Naive thymus-derived CD4-positive, alpha-beta T cell (primary cell): Measurements from ENCODE around the gene S100A10. TPM values are rescaled to one million over a fixed set of nuclear protein-coding genes. Genes with fewer than 3 reads are reported as not detected.

Experiments
- ATAC-seq: fragments of 150-1000 bp; cut with Tn5 transposase; 2 replicates; pipeline ENCODE4 v1.10.0; 2021; ENCODE audit warnings: mild to moderate bottlenecking, moderate library complexity
- CTCF ChIA-PET: fragments of 350-600 bp; sonication (Branson Sonifier 250); formaldehyde crosslinking; loops from one replicate; lab custom pipeline; 2021; ENCODE audit warnings: antibody characterized with exemption; lab: Charles Lee
- POLR2A ChIA-PET: fragments of 350-600 bp; sonication (Branson Sonifier 250); formaldehyde crosslinking; loops from one replicate; lab custom pipeline; 2021; ENCODE audit warnings: antibody characterized with exemption, inconsistent platforms; lab: Charles Lee
- DNase-seq, 9 donors: peaks; one replicate each; pipeline versions ENCODE4 v3.0.0 to v3.0.0-alpha.2; 2020 to 2022; ENCODE audit warnings: mixed read lengths in 1 of 9
- H3K27ac ChIP-seq: one replicate; pipeline ENCODE4 v1.7.0; 2013; ENCODE audit warnings: mild to moderate bottlenecking, low read depth, low read length, moderate library complexity
- H3K27me3 ChIP-seq, 2 donors: one replicate each; pipeline ENCODE4 v1.7.0; 2013; ENCODE audit warnings: low read length in 2 of 2, mild to moderate bottlenecking in 2 of 2, moderate library complexity in 2 of 2; ENCODE audit not compliant: control insufficient read depth in 2 of 2, insufficient read depth in 2 of 2
- H3K36me3 ChIP-seq, 3 experiments: 1 replicate in 2 of 3; 2 replicates in 1 of 3; pipeline ENCODE4 v1.7.0; 2013; ENCODE audit warnings: low read length in 3 of 3, mild to moderate bottlenecking in 3 of 3, moderate library complexity in 1 of 3; ENCODE audit not compliant: insufficient read depth in 3 of 3, control insufficient read depth in 2 of 3
- H3K4me1 ChIP-seq, 2 donors: one replicate each; pipeline ENCODE4 v1.7.0; 2013; ENCODE audit warnings: low read length in 2 of 2, mild to moderate bottlenecking in 2 of 2, moderate library complexity in 1 of 2; ENCODE audit not compliant: control insufficient read depth in 2 of 2, insufficient read depth in 2 of 2
- H3K4me3 ChIP-seq: 2 replicates; pipeline ENCODE4 v1.7.0; 2013; ENCODE audit warnings: mild to moderate bottlenecking, low read length
- H3K9me3 ChIP-seq, 3 experiments: 1 replicate in 2 of 3; 2 replicates in 1 of 3; pipeline ENCODE4 v1.7.0; 2013; ENCODE audit warnings: low read length in 3 of 3; ENCODE audit not compliant: control insufficient read depth in 2 of 3
- H3K27ac Mint-ChIP-seq, 9 donors: one replicate each; pipeline ENCODE4 v1.8.0; 2020 to 2022; ENCODE audit warnings: mixed read lengths in 9 of 9, mild to moderate bottlenecking in 8 of 9, moderate library complexity in 5 of 9, inconsistent platforms in 2 of 9
- H3K27me3 Mint-ChIP-seq, 5 donors: one replicate each; pipeline ENCODE4 v1.8.0; 2021 to 2022; ENCODE audit warnings: mixed read lengths in 5 of 5, mild to moderate bottlenecking in 1 of 5
- H3K36me3 Mint-ChIP-seq, 5 donors: one replicate each; pipeline ENCODE4 v1.8.0; 2020 to 2022; ENCODE audit warnings: mixed read lengths in 5 of 5, mild to moderate bottlenecking in 3 of 5, inconsistent platforms in 1 of 5
- H3K4me1 Mint-ChIP-seq, 7 donors: one replicate each; pipeline ENCODE4 v1.8.0; 2020 to 2022; ENCODE audit warnings: mixed read lengths in 7 of 7, mild to moderate bottlenecking in 3 of 7, inconsistent platforms in 1 of 7
- H3K4me3 Mint-ChIP-seq, 10 donors: one replicate each; pipeline ENCODE4 v1.8.0; 2020 to 2022; ENCODE audit warnings: mild to moderate bottlenecking in 10 of 10, mixed read lengths in 10 of 10, moderate library complexity in 6 of 10, inconsistent platforms in 2 of 10
- H3K9me3 Mint-ChIP-seq, 11 donors: one replicate each; pipeline ENCODE4 v1.8.0; 2020 to 2022; ENCODE audit warnings: mixed read lengths in 11 of 11, mild to moderate bottlenecking in 4 of 11, inconsistent platforms in 1 of 11, moderate library complexity in 1 of 11
- intact Hi-C, 2 donors: fragments of 100-400 bp; cut with micrococcal nuclease; formaldehyde crosslinking; loops; one replicate each; pipeline ENCODE4 v1.15.1; 2023
- polyA plus RNA-seq, 2 donors: library from polyadenylated mRNA; unstranded; fragments of 300-500 nt; fragmentation: Illumina TruSeq; gene quantifications; one replicate each; pipeline ENCODE4 v1.2.3, GENCODE V29; 2021
- total RNA-seq, 6 experiments: library from RNA in 5 of 6; stranded (reverse) in 5 of 6; gene quantifications; 1 replicate in 5 of 6; 2 replicates in 1 of 6; pipeline ENCODE4 v1.2.3 and lab custom pipeline; 2021 to 2026

Gene S100A10
- total and polyA plus RNA-seq, 7 experiments from 2014 or later, result 131 to 492 (median 329) TPM

- Histone ChIP-seq H3K4me3 (no peak overlapping the region), H3K27ac (no peak overlapping the region), H3K27me3 (no peaks in the 10 kb centered on the region), H3K9me3 (no peaks in the 10 kb centered on the region), H3K36me3 (peaks cover 0 to 28% (median 0%) of the 10 kb centered on the region in 3 experiments), H3K4me1 (peaks cover 20 to 57% of the 10 kb centered on the region in 2 donors)
- H3K4me1 Mint-ChIP-seq, result peaks cover 52 to 78% (median 67%) of the 10 kb centered on the region in 7 donors
- intact Hi-C loops, result no loop called here
- peak overlapping the region in 3 of 10 donors; percentile 29 to 90 (median 29) for H3K4me3 Mint-ChIP-seq
- peak in 1 of 9 donors; percentile 37 for DNase-seq
- peaks cover 0 to 1% (median 0%) of the 10 kb centered on the region in 11 donors for H3K9me3 Mint-ChIP-seq
- H3K36me3 Mint-ChIP-seq, result peaks cover 0 to 45% (median 9%) of the 10 kb centered on the region in 5 donors
- no peaks in the 10 kb centered on the region for H3K27me3 Mint-ChIP-seq
- H3K27ac Mint-ChIP-seq, result peak overlapping the region in 8 of 9 donors; percentile 9 to 83 (median 58)
- POLR2A ChIA-PET, result interaction anchor here (1.4 to 1.5 kb wide), 2 partner anchors 80 to 84 kb away, joined by 3 read pairs; partner anchors contain the start of gene THEM4
- CTCF ChIA-PET, result interaction anchor here (0.9 to 3.2 kb wide), 3 partner anchors 10 to 99 kb away, joined by 3 to 19 read pairs (median 3); no protein-coding TSS in a partner anchor
- ATAC-seq, result peak; percentile 23
Measured at GRCh38 chr1:151989211-151989862, 4.3 kb downstream of the S100A10 start.

- peaks cover 57 to 86% (median 71%) of the 10 kb centered on the region in 7 donors for H3K4me1 Mint-ChIP-seq
- peaks cover 0 to 1% (median 0%) of the 10 kb centered on the region in 11 donors for H3K9me3 Mint-ChIP-seq
- H3K27me3 Mint-ChIP-seq, result no peaks in the 10 kb centered on the region
- Histone ChIP-seq H3K4me1 (peaks cover 16 to 65% of the 10 kb centered on the region in 2 donors), H3K4me3 (no peak overlapping the region), H3K27ac (peak overlapping the region; percentile 10), H3K36me3 (peaks cover 0 to 35% (median 5%) of the 10 kb centered on the region in 3 experiments), H3K27me3 (no peaks in the 10 kb centered on the region), H3K9me3 (no peaks in the 10 kb centered on the region)
- ATAC-seq, result no peak
- ChIA-PET POLR2A (no interaction called here), CTCF (interaction anchor here (0.9 to 3.2 kb wide), 2 partner anchors 20 to 98 kb away, joined by 3 to 19 read pairs; no protein-coding TSS in a partner anchor)
- intact Hi-C loops, result no loop called here
- peaks cover 0 to 54% (median 10%) of the 10 kb centered on the region in 5 donors for H3K36me3 Mint-ChIP-seq
- peak overlapping the region in 1 of 10 donors; percentile 5 for H3K4me3 Mint-ChIP-seq
- DNase-seq, result no peak
- peak overlapping the region in 4 of 9 donors; percentile 19 to 43 (median 22) for H3K27ac Mint-ChIP-seq
Measured at GRCh38 chr1:151988405-151988923, 5.2 kb downstream of the S100A10 start.

- intact Hi-C loops, result no loop called here
- H3K36me3 ChIP-seq, result peaks cover 4 to 44% (median 5%) of the 10 kb centered on the region in 3 experiments
- Mint-ChIP-seq H3K36me3 (peaks cover 1 to 57% (median 16%) of the 10 kb centered on the region in 5 donors), H3K27ac (peak overlapping the region in 3 of 9 donors; percentile 2 to 62 (median 25)), H3K4me1 (peaks cover 45 to 82% (median 56%) of the 10 kb centered on the region in 7 donors), H3K4me3 (no peak overlapping the region), H3K9me3 (peaks cover 0 to 1% (median 0%) of the 10 kb centered on the region in 11 donors), H3K27me3 (no peaks in the 10 kb centered on the region)
- H3K4me1 ChIP-seq, result peaks cover 4 to 53% of the 10 kb centered on the region in 2 donors
- H3K9me3 ChIP-seq, result no peaks in the 10 kb centered on the region
- ChIA-PET POLR2A (interaction anchor here (0.7 kb wide), 1 partner anchor 82 kb away, joined by 3 read pairs; no protein-coding TSS in a partner anchor), CTCF (interaction anchor here (0.6 to 2.2 kb wide), 3 partner anchors 13 to 18 kb away, joined by 3 to 11 read pairs (median 5); no protein-coding TSS in a partner anchor)
- H3K27me3 ChIP-seq, result no peaks in the 10 kb centered on the region
- no peak overlapping the region for H3K4me3 ChIP-seq
- ATAC-seq, result no peak
- no peak for DNase-seq
- no peak overlapping the region for H3K27ac ChIP-seq
Measured at GRCh38 chr1:151986501-151987190, 7.0 kb downstream of the S100A10 start.

GRCh38 chr1:151985768-151986167 lies 7.9 kb downstream of the S100A10 start:
- H3K4me1 ChIP-seq, result peaks cover 0 to 46% of the 10 kb centered on the region in 2 donors
- intact Hi-C loops, result loop anchor here in 1 of 2 donors (1.0 kb wide), 1 partner anchor 12 kb away; no protein-coding TSS in a partner anchor
- Mint-ChIP-seq H3K27me3 (no peaks in the 10 kb centered on the region), H3K9me3 (peaks cover 0 to 1% (median 0%) of the 10 kb centered on the region in 11 donors), H3K4me1 (peaks cover 39 to 73% (median 47%) of the 10 kb centered on the region in 7 donors), H3K36me3 (peaks cover 8 to 61% (median 16%) of the 10 kb centered on the region in 5 donors), H3K27ac (no peak overlapping the region), H3K4me3 (peak overlapping the region in 1 of 10 donors; percentile 49)
- H3K27ac ChIP-seq, result no peak overlapping the region
- H3K4me3 ChIP-seq, result no peak overlapping the region
- no peaks in the 10 kb centered on the region for H3K9me3 ChIP-seq
- ATAC-seq (no peak), DNase-seq (no peak)
- no peaks in the 10 kb centered on the region for H3K27me3 ChIP-seq
- peaks cover 5 to 44% (median 10%) of the 10 kb centered on the region in 3 experiments for H3K36me3 ChIP-seq
- ChIA-PET CTCF (interaction anchor here (1.0 to 2.2 kb wide), 2 partner anchors 16 to 17 kb away, joined by 3 to 11 read pairs; no protein-coding TSS in a partner anchor), POLR2A (interaction anchor here (0.6 to 1.0 kb wide), 3 partner anchors 30 to 89 kb away, joined by 3 read pairs; no protein-coding TSS in a partner anchor)

- no peaks in the 10 kb centered on the region for H3K27me3 ChIP-seq
- Mint-ChIP-seq H3K27ac (peak overlapping the region in 1 of 9 donors; percentile 13), H3K9me3 (peaks cover 0 to 1% (median 0%) of the 10 kb centered on the region in 11 donors), H3K36me3 (peaks cover 8 to 64% (median 16%) of the 10 kb centered on the region in 5 donors), H3K4me3 (peak overlapping the region in 1 of 10 donors; percentile 49), H3K4me1 (peaks cover 38 to 68% (median 42%) of the 10 kb centered on the region in 7 donors), H3K27me3 (no peaks in the 10 kb centered on the region)
- DNase-seq, result no peak
- ATAC-seq, result no peak
- peaks cover 5 to 44% (median 10%) of the 10 kb centered on the region in 3 experiments for H3K36me3 ChIP-seq
- H3K4me1 ChIP-seq, result peaks cover 0 to 42% of the 10 kb centered on the region in 2 donors
- POLR2A ChIA-PET, result interaction anchor here (0.6 to 1.0 kb wide), 3 partner anchors 29 to 89 kb away, joined by 3 read pairs; no protein-coding TSS in a partner anchor
- intact Hi-C loops, result loop anchor here in 1 of 2 donors (1.0 kb wide), 1 partner anchor 12 kb away; no protein-coding TSS in a partner anchor
- no peak overlapping the region for H3K4me3 ChIP-seq
- H3K9me3 ChIP-seq, result no peaks in the 10 kb centered on the region
- CTCF ChIA-PET, result interaction anchor here (1.0 to 2.2 kb wide), 3 partner anchors 17 to 52 kb away, joined by 3 to 11 read pairs (median 3); no protein-coding TSS in a partner anchor
- no peak overlapping the region for H3K27ac ChIP-seq
Measured at GRCh38 chr1:151985270-151985669, 8.4 kb downstream of the S100A10 start.
